GM19043 (cell line): ENCODE measurements around the gene CCDC116.
"Not testable (repeated sequence)": the region's sequence is repeated elsewhere in the genome, so short reads cannot be mapped to it uniquely, and the experiment has no call there.

Source experiments
- ATAC-seq: cut with Tn5 transposase; IDR thresholded peaks from one replicate; pipeline ENCODE4 v1.9.1; 2021; ENCODE audit warnings: low read depth; ENCODE audit not compliant: unreplicated experiment

The CCDC116 gene

DNA sequence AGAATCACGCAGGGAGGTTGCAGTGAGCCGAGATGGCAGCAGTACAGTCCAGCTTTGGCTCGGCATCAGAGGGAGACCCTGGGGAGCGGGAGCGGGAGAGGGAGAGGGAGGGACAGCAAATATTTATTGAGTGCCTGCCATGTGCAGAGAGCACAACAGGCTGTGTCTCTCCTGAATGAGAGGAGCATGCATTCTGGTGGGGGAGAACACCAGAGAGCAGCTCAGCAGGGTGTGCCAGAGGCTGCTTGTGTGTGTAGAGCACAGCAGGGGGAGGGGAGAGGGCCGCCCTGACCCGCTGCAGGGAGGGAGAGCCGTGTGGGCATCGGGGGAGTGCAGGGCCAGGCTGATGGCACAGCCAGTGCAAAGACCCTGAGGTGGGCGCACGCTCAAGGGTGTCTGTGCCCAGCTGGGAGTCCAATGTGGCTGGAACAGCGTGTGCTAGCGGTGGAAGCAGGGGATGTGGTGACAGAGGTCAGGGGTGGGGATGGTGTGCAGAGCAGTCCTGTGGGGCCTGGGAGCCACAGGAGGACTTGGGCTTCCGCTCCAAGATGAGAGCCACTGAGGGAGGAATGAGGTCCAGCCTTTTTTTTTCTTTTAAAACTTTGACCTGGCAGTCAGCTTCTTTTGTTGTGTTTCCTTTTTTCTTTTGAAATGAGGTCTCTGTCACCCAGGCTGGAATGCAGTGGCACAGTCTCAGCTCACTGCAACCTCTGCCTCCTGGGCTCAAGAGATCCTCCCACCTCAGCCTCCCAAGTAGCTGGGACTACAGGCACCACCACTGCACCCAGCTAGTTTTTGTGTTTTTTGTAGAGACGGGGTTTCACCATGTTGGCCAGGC is 45.3 kb downstream of the CCDC116 start:
- no peak for ATAC-seq

DNA sequence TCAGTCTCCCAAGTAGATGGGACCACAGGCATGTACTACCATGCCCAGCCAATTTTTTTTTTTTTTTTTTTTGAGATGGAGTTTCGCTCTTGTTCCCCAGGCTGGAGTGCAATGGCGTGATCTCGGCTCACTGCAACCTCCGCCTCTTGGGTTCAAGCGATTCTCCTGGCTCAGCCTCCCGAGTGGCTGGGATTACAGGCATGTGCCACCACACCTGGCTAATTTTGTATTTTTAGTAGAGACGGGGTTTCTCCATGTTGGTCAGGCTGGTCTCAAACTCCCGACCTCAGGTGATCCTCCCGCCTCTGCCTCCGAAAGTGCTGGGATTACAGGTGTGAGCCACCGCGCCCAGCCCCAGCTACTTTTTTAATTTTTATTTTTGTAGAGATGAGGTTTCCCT is 46.3 kb downstream of the CCDC116 start:
- not testable (repeated sequence) for ATAC-seq

DNA sequence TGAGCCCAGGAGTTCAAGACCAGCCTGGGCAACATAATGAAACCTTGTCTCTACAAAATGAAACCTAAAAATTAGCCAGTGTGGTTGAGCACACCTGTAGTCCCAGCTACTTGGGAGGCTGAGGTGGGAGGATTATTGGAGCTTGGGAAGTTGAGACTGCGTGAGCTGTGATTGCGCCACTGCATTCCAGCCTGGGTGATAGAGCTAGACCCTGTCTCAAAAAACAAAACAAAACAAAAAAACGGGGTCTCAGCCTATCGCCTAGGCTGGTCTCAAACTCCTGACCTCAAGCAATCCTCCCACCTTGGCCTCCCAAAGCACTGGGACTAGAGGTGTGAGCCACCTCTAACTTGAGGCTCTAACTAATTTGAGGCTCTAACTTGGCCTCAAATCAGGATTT is 46.8 kb downstream of the CCDC116 start:
- ATAC-seq, result no peak

DNA sequence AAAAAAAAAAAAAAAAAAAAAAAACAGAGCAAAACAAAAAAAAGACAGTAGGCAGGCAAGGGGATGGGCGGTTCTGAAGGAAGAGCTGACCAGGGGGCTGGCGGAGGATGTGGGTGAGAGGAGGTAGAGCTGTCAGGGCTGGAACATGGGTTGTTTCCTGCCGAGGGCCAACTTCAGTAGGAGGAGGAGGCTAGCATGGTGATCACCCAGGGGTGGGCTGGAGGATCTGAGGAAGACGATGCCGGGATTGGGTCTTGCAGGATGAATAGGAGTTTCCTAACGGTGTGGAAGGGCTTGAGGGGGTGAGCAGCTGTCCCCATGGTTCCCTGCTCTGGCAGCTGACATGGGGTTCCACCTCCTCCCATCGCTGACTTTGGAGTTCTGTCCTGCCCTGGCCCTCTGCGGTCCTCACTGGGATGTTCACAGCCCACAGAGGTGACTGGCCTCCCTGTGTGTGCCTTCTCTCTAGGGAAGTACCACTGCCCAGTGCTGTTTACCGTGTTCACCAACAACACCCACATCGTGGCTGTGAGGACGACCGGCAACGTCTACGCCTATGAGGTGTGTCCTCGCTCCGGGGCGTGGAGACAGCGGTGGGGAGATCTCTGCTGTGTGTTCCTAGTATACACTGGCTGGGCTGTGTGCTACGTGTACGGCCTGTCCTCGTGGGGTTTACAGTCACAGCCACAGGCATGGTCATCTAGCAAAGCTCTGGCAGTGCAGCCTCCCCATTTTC is 48.4 kb downstream of the CCDC116 start:
- ATAC-seq, result no peak

DNA sequence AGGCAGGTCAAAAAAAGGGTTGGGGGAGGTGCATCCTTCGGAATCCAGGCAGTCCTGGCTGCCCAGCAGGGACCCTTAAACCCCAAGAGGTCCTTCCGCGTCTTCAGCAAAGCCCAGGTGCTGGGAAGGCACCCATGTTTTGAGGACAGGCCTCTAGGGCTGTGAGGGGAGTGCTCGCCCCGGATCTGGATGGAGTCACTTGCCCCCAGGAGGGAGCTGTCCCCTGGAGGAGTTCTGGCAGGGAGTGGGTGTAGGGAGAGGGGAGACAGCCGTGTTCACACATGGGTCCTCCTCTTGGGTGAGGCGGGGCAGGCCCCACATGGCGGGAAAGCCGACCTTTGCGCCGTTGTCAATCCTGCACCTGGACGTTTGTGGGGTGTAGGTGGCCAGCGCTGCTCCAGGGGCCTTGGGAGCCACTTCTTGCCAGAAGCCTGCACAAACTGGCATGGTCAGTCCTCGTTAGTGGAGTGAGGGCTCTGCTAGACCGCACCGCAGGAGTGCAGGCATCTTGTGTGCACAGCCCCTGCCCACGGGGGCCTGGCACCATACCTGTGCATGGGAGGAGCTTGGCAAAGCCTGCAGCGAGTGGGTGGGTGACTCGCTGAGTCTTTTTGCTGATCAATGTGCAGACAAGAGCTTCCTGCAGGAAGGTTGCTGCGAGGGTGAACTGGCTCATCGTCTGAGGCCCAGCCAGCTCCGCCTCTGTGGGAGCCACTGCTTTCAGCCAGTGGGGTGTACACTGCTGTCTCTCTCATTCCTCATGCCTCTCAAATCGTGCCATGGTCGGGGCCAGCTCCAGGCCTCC is 49.2 kb downstream of the CCDC116 start:
- ATAC-seq, result no peak

DNA sequence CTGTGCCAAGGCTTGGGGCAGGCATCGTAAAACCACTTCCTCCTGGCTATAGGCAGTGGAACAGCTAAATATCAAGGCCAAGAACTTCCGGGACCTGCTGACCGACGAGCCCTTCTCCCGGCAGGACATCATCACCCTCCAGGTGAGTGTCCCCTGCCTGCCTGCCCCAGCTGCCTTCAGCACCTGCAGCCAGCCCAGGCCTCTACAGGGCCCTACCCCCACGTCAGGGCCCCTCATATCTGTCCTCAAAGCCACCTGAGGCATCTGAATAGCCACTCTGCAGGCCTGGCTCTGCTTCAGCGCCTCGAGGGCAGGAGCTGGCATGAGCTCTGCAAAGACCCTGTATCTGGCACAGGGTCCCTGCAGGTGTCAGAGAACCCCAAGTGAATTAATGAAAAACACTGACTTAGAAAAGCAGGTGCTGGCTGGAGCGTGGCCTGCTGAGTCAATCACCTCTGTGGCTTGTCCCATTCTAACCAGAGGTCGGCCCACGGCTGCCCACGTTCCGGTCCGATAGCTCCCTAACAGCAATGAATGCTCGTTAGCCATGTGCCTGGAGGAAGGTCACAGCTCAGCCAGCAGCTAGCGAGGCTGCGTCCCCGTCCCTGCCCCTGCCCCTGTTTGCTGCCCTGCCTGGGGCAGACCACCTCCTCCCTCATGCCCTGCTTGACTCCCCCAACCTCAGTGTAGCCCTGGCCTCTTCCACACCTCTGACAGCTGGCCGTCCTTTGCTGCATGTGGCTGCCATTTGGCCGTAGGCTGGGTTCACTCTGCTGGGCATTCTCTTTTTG is 50.0 kb downstream of the CCDC116 start:
- no peak for ATAC-seq

DNA sequence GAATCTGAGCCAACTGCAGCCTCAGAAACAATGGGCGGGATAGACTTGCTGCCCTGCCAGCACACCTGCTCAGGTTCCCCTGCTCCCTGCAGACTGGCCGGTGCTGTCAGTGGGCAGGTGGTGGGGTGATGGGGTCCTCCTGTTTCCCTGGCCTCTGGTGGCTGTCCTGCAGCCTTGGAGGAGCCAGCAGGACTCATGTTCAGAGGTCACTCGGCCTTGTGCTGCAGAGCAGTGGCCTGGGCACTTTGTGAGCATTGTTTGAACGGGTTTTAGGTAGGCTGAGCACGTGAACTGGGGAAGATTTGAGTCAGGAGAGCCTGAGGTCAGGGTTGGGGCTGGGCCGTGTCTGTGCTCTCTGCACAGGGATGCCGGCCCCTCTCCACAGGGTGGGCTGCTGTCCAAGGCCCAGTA is 50.8 kb downstream of the CCDC116 start:
- ATAC-seq, result no peak

DNA sequence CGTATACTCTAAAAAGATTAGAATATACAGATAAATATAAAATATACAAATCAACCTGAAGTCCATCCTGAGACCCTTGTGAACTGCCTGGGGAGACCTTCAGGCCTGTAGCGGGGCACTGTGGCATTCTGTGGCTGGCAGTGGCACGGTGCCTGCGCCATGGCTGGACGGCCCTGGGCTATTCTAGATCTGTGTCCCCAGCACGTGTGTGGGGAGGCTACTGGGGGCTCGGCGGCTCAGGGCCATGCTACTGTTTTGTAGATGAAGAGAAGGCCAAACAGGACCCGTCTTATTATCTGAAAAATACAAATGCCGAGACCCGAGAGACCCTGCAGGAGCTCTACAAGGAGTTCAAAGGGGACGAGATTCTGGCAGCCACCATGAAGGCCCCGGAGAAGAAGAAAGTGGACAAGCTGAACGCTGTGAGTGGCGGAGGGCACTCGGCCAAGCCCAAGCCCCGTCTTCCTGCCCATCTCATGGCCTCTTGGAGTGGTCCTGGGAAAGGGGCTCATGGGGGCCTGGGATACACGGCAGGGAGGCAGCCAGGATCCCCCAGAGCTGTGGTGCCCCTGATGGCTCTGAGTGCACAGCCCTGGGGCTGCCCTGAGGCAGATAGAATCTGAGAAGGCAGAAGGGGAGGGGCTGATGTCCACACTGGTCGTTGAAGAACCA is 52.1 kb downstream of the CCDC116 start:
- ATAC-seq, result no peak

DNA sequence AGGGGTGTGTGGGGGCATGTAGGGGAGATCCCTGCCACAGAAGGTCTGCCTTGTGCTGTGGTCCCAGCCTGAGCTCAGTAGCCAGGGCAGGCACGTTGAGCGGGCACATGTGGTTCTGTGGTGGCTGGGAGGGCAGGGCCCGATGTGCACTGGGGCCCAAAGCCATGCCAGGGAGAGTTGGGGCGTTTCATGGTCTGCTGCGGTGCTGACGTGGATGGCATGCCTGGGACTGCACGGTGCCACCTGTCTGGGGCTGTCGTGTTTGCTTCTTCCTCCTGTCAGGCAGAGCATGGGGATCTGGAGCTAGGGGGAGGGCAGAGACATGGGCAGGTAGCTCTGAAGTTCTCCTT is 52.6 kb downstream of the CCDC116 start:
- no peak for ATAC-seq

DNA sequence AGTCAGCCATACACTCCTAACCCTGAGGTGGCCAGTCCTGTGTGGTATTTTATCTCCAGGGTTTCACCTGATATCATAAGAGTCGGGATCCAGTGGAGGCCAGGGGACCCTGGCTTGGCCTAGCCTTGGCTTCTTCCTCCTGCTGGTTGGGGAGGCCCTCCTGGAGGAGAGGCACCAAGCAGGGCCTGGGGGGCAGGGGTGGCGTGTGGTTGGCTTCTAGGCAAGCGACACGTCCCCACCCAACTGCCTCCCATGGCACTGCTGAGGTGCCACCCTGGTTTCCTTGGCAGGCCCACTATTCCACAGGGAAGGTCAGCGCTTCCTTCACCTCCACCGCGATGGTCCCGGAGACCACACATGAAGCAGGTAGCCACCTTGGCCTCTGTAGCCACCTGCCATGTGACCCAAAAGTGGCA is 53.6 kb downstream of the CCDC116 start:
- ATAC-seq, result no peak
